Measurements from ENCODE around the gene NDUFB8.

Gene NDUFB8

GRCh38 chr10:100516847-100517246 is 12.8 kb downstream of the NDUFB8 start:
- TF ChIP-seq CTCF (IDR thresholded peaks at IDR 0.05; ENCODE audit: insufficient read depth, missing control alignments) = no peak
- DNase-seq (ENCODE audit: insufficient read length, low spot score) = no peak
- FAIRE-seq = no peak

GRCh38 chr10:100515612-100516011 is 14.1 kb downstream of the NDUFB8 start:
- FAIRE-seq = no peak
- DNase-seq (ENCODE audit: insufficient read length, low spot score) = no peak
- no peak for TF ChIP-seq CTCF (IDR thresholded peaks at IDR 0.05; ENCODE audit: insufficient read depth, missing control alignments)

- DNase-seq (ENCODE audit: insufficient read length, low spot score) (no peak), FAIRE-seq (no peak)
- TF ChIP-seq CTCF (IDR thresholded peaks at IDR 0.05; ENCODE audit: insufficient read depth, missing control alignments) = no peak
Measured at GRCh38 chr10:100510533-100511308, 18.9 kb downstream of the NDUFB8 start.

GRCh38 chr10:100509241-100509840 is 20.3 kb downstream of the NDUFB8 start:
- FAIRE-seq (no peak), DNase-seq (ENCODE audit: insufficient read length, low spot score) (no peak)
- TF ChIP-seq CTCF (IDR thresholded peaks at IDR 0.05; ENCODE audit: insufficient read depth, missing control alignments) = no peak

- peak; percentile 58 for TF ChIP-seq CTCF (IDR thresholded peaks at IDR 0.05; ENCODE audit: insufficient read depth, missing control alignments)
- no peak for DNase-seq (ENCODE audit: insufficient read length, low spot score)
- no peak for FAIRE-seq
Measured at GRCh38 chr10:100508691-100509150, 20.9 kb downstream of the NDUFB8 start.

GRCh38 chr10:100508266-100508665 is 21.4 kb downstream of the NDUFB8 start:
- FAIRE-seq = no peak
- TF ChIP-seq CTCF (IDR thresholded peaks at IDR 0.05; ENCODE audit: insufficient read depth, missing control alignments) = no peak
- no peak for DNase-seq (ENCODE audit: insufficient read length, low spot score)

- no peak for TF ChIP-seq CTCF (IDR thresholded peaks at IDR 0.05; ENCODE audit: insufficient read depth, missing control alignments)
- FAIRE-seq (no peak), DNase-seq (ENCODE audit: insufficient read length, low spot score) (no peak)
Measured at GRCh38 chr10:100507357-100507732, 22.3 kb downstream of the NDUFB8 start.
